Mesothelial cell of epicardium (in vitro differentiated cells): ENCODE measurements around the gene TOR4A. TPM values are rescaled to one million over a fixed set of nuclear protein-coding genes. Genes with fewer than 3 reads are reported as not detected.
A peak's percentile ranks its signal among the peaks of the same experiment; 100 is the strongest.

Experiments
- DNase-seq, 2 experiments: peaks; one replicate each; pipeline ENCODE4 v3.0.0; 2021; ENCODE audit warnings: low spot score in 2 of 2; ENCODE audit not compliant: unreplicated experiment in 2 of 2
- H3K27ac Mint-ChIP-seq: 2 replicates; pipeline ENCODE4 v1.8.0; 2021; ENCODE audit warnings: mixed read lengths
- H3K27me3 Mint-ChIP-seq: 2 replicates; pipeline ENCODE4 v1.8.0; 2021; ENCODE audit warnings: low read depth, mixed read lengths
- H3K36me3 Mint-ChIP-seq: 2 replicates; pipeline ENCODE4 v1.8.0; 2021; ENCODE audit warnings: mixed read lengths
- H3K4me1 Mint-ChIP-seq: 2 replicates; pipeline ENCODE4 v1.8.0; 2021; ENCODE audit warnings: mixed read lengths
- H3K4me3 Mint-ChIP-seq: 2 replicates; pipeline ENCODE4 v1.8.0; 2021; ENCODE audit warnings: mild to moderate bottlenecking, moderate library complexity, mixed read lengths
- H3K9me3 Mint-ChIP-seq: 2 replicates; pipeline ENCODE4 v1.8.0; 2021; ENCODE audit warnings: mixed read lengths
- total RNA-seq: library from RNA; stranded (reverse); gene quantifications from 3 replicates; pipeline ENCODE4 v1.2.1, GENCODE V29; 2021
- TF ChIP-seq, protein P1 (sequence below): fragments of 200-600 bp; sonication (generic); IDR thresholded peaks from one replicate; pipeline ENCODE4 v1.5.0; 2021; ENCODE audit warnings: antibody characterized with exemption; ENCODE audit not compliant: unreplicated experiment

TOR4A gene
- total RNA-seq, 1 donor from 2014 or later = 6.5 TPM

DNA sequence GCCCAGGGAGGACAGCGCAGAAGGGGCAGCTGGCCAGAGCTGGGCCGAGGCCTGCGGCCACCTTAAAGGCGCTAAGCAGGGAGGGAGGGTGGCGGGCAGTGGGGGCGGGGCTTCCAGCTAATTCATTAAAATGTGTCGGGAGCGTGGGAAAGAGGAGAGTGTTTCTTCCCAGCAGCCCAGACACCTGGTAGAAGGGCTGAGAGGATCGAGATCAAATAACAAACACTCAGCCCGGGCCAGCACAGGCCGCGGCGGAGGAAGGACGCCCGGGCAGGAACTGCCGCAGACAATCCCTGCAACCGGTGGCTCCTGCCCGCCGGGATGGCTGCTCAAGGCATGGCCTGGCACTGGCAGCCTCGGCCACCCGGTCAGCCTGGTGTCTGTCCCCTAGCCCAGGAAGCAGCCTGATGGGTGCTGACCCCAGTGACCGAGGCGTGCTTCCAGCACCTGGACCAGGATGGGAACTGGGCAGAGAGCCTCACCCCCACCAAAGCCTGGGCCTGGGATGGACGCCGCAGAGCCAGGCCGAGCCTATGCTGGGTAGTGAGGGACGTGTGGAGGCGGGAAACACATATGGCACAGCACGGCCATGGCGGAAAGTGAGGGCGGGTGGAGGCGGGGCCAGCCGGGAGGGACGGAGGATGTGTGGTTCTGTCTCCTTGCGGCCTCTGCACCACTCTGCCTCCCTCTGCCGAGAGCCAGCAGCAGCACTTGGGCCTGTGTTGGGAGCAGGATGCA is 27.7 kb downstream of the TOR4A start:
- H3K4me1 Mint-ChIP-seq = peaks cover 13% of the 10 kb centered on the region
- peak in 1 of 2 experiments; percentile 38 for DNase-seq
- no peaks in the 10 kb centered on the region for H3K36me3 Mint-ChIP-seq
- H3K27ac Mint-ChIP-seq = no peak overlapping the region
- no peaks in the 10 kb centered on the region for H3K9me3 Mint-ChIP-seq
- no peak overlapping the region for H3K4me3 Mint-ChIP-seq
- TF ChIP-seq, protein P1, sequence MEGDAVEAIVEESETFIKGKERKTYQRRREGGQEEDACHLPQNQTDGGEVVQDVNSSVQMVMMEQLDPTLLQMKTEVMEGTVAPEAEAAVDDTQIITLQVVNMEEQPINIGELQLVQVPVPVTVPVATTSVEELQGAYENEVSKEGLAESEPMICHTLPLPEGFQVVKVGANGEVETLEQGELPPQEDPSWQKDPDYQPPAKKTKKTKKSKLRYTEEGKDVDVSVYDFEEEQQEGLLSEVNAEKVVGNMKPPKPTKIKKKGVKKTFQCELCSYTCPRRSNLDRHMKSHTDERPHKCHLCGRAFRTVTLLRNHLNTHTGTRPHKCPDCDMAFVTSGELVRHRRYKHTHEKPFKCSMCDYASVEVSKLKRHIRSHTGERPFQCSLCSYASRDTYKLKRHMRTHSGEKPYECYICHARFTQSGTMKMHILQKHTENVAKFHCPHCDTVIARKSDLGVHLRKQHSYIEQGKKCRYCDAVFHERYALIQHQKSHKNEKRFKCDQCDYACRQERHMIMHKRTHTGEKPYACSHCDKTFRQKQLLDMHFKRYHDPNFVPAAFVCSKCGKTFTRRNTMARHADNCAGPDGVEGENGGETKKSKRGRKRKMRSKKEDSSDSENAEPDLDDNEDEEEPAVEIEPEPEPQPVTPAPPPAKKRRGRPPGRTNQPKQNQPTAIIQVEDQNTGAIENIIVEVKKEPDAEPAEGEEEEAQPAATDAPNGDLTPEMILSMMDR = no peak
- H3K27me3 Mint-ChIP-seq = peaks cover 2% of the 10 kb centered on the region

- Mint-ChIP-seq H3K27me3 (peaks cover 2% of the 10 kb centered on the region), H3K4me3 (no peak overlapping the region), H3K27ac (no peak overlapping the region), H3K9me3 (no peaks in the 10 kb centered on the region), H3K36me3 (no peaks in the 10 kb centered on the region), H3K4me1 (peaks cover 11% of the 10 kb centered on the region)
- TF ChIP-seq, protein P1 = no peak
- DNase-seq = no peak
These were observed 28.2 kb downstream of the TOR4A start for GRCh38 chr9:137305798-137306065.

DNA sequence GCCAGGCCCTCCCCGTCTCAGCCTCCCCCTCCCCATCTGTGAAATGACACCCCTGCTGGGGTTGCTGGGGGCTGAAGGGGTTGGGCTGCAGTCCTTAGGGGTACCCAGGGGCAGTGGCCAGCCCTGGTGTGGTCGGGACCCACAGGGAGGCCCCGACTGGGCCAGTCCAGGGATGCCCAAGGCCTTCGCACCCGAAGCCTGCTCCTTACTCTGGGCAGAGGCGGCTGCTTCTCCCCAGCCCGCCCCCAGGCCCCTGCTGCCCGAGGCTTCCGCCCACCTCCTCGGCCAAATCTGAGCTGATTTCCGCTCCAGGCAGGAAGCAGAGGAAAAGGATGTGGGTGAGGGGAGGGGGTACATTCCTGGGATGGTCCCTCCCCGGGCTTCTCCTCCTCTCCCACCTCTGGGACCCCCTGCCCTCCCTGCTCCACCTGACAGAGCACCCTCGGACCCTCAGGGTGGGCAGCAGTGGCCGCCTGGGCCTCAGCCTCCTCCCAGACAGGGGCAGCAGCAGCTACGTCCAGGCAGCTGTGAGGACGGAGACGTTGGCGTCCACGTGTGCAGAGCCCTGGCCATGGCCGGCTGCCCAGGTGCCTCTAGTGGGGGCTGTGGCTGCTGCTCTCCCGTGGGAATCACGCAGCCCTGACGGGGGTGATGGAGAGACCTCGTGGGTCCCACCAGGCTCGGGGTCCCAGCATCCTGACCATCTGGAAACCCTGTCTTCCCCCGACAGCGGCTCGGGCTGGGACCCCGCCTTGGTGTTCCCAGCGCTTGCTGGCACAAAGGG is 28.7 kb downstream of the TOR4A start:
- no peaks in the 10 kb centered on the region for H3K36me3 Mint-ChIP-seq
- no peaks in the 10 kb centered on the region for H3K9me3 Mint-ChIP-seq
- no peak for DNase-seq

DNA sequence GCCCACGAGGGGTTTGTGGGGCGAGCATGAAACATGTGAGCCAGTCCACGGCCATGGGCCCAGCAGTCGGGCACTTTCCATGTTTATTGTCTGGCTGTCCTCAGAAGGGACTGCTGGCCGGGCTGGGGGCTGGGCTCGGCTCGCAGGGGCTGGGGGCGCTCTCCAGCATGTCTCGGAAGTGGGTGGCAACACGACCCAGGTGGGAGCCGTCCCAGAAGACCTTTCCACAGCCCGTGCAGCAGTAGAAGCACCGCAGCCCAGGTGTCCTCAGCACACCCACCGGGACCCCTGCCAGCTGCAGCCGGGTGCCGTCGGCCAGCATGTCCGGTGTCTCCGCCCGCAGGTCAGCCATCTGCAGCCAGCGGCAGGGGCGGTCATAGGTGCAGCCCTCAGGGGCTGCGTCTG is 29.3 kb downstream of the TOR4A start:
- H3K9me3 Mint-ChIP-seq = no peaks in the 10 kb centered on the region
- TF ChIP-seq, protein P1 = no peak
- H3K4me1 Mint-ChIP-seq = peaks cover 9% of the 10 kb centered on the region
- no peak for DNase-seq
- H3K27ac Mint-ChIP-seq = no peak overlapping the region
- H3K27me3 Mint-ChIP-seq = no peaks in the 10 kb centered on the region
- H3K4me3 Mint-ChIP-seq = no peak overlapping the region
- H3K36me3 Mint-ChIP-seq = no peaks in the 10 kb centered on the region

More for the DNA sequence above, 28.7 kb downstream of the TOR4A start:
- TF ChIP-seq, protein P1 = no peak
- H3K4me3 Mint-ChIP-seq = no peak overlapping the region
- no peak overlapping the region for H3K27ac Mint-ChIP-seq
- H3K4me1 Mint-ChIP-seq = peaks cover 9% of the 10 kb centered on the region
- no peaks in the 10 kb centered on the region for H3K27me3 Mint-ChIP-seq

GRCh38 chr9:137307255-137308056 is 29.9 kb downstream of the TOR4A start:
- TF ChIP-seq, protein P1 = no peak
- peaks cover 9% of the 10 kb centered on the region for H3K4me1 Mint-ChIP-seq
- H3K36me3 Mint-ChIP-seq = no peaks in the 10 kb centered on the region

More at GRCh38 chr9:137307255-137308056, 29.9 kb downstream of the TOR4A start:
- no peak for DNase-seq
- Mint-ChIP-seq H3K27ac (peak overlapping the region; percentile 6), H3K4me3 (no peak overlapping the region), H3K9me3 (no peaks in the 10 kb centered on the region), H3K27me3 (no peaks in the 10 kb centered on the region)
